HG02840 (cell line): Measurements from ENCODE around the gene TAGAP.
"Not testable (repeated sequence)": the region's sequence is repeated elsewhere in the genome, so short reads cannot be mapped to it uniquely, and the experiment has no call there.

ENCODE experiments used
- ATAC-seq: cut with Tn5 transposase; IDR thresholded peaks from one replicate; pipeline ENCODE4 v1.9.1; 2021; ENCODE audit warnings: mild to moderate bottlenecking, moderate library complexity, moderate number of reproducible peaks; ENCODE audit not compliant: unreplicated experiment, low FRiP score

TAGAP gene

DNA sequence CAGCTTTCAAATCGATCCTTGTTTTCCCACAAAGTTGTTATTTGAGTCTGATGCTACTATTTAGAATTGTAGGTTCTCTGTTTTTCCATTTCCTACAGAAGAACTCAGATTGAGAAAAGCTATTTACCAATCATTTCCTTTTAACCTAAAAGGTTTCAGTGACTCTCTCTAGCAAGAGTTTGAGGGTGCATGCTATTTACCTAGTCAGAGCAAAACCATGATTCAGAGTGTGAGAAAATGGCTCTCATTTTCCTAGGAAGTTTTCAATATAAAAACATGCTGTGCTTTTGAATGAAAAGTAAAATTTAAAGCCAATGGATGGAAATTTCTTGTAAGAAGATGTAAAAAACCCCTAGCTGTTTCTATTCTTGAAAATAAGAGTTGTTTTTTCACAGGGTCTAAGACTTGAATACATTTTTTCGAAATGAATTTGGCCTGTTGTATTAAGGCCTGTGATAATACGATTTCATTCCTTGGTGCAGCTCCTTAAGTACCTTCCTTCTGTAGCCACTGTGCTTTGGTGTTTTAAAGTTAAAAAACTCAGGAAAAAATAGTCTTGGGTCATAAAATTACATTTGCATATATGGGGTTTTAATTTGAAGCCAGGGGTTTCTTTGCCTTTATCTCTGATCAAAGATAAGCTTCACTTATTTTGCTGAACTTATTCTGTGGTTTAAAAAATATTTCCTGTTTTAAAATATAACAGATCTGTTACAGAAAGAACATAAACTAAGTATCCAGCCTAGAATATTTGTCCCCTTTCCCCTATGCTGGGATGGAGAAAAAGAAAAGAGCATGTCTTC, 26.8 kb downstream of the TAGAP start:
- no peak for ATAC-seq

DNA sequence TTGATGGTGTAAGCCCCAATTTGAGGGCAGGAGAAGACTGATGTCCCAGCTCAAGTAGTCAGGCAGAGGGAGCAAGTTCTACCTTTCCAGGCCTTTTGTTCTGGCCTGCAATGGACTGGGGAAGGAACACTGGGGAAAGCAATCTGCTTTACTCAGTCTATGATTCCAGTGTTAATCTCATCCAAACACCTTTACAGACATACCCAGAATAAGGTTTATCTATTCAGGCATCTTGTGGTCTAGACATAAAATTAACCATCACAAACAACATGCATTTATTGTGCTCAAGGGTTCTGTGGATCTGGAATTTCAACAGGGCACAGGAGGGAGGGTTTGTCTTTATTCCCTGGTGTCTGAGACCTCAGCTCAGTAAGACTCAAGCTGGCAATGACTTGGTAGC, 30.4 kb downstream of the TAGAP start:
- ATAC-seq = no peak

DNA sequence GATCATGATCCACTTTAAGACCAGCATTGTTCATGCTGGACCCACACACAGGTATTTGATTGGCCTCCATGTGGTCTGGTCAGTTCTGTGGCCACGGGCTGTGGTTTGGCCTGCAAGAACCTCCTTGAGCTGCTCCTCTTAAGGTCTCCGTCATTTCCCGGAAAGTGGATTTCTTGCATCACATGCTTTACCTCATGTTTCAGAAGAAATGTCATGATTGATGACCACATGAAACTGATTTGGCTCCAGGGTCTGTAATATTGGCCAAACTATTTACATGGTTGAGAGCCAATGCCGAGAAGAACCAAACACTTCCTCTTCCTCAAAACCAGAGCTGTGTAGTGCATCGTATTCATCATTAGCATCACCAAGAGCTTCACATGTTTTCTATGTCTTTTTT, 31.6 kb downstream of the TAGAP start:
- no peak for ATAC-seq

DNA sequence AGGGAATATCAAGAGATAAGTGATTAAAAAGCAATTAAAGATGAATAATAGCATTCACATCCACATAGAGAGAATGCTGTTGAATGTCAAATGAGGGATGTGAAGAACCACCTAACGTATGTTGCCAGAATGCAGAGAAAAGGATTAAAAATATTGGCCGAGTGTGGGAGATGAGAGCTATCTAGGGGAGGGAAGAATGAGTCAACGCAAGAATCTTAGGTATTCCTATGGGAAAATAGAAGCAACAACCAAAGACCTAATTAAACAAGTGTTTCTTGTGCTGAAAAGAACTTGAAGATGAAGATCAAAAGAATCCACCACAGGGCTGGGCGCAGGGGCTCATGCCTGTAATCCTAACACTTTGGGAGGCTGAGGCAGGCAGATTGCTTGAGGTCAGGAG, 32.6 kb downstream of the TAGAP start:
- no peak for ATAC-seq

DNA sequence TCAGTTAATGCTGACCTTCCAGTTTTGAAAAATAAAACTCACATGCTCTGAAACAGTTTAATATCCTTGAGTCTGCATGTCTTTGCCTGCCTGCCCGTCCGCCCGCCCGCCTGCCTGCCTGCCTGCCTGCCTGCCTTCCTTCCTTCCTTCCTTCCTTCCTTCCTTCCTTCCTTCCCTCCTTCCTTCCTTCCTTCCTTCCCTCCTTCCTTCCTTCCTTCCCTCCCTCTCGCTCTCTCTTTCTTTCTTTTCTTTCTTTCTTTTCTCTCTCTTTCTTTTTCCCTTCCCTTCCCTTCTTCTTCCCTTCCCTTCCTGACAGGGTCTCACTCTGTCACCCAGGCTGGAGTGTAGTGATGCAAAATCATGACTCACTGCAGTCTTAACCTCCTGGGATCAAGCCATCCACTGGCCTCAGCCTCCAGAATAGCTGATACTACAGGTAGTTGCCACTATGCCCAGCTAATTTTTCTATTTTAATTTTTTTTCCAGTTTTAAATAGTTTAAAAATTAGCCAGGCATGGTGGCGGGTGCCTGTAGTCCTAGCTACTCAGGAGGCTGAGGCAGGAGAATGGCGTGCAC, 34.7 kb downstream of the TAGAP start:
- ATAC-seq = not testable (repeated sequence)

DNA sequence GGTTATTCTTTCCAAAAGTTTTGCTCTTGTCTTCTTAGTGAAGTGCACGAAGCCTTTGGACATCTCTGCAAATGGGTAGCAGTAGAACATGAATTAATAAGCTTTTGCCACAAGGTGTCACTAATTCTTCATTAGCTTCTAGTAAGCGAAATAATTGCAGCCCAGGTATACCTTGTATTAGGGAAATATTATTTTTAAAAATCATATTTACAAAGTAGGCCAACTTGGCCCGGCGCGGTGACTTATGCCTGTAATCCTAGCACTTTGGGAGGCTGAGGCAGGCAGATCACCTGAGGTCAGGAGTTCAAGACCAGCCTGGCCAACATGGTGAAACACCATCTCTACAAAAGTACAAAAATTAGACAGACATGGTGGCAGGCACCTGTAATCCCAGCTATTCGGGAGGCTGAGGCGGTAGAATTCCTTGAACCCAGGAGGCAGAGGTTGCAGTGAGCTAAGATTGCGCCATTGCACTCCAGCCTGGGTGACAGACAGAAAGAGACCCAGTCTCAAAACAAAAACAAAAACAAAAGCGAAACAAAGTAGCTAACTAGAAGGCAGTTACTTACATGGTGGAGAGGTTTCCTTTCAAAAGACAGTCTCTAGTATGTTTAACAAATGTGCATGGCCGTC, 36.0 kb downstream of the TAGAP start:
- ATAC-seq = no peak

DNA sequence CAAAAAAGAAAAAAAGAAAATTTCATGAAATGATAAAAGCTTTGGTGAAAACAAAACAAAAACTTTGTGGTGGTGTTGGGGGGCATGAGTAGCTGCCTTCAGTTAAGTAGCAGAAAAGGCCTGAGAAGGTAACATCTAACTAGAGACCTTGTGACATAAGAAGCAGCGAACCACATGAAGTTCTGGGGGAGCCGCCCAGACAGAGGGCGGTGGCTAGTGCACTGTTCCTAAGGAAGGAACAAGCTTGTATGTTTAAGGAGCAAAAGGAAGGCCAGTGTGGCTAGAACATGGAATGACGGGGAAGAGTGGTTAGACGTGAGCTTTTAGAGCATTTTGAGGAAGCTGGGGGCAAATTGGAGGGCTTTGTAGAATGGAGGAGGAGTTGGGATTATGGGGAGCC, 37.3 kb downstream of the TAGAP start:
- ATAC-seq = no peak

DNA sequence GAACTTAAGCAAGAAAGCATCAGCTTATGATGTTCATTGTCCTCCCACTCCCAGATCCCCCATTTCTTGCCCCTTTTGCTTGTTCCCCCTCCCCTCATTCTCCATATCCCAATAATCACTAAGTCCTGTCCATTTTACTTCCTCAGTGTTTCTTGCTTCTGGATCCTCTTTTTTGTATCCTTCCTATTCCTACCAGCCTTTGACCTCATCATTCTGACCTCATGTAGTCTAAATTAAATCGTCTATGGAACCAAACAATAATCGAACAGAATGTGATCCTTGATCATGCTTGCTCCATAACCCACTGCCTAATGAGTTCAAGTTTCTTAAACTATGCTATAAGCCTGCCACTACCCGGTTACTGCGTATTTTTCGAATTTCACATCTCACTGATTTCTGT, 39.4 kb downstream of the TAGAP start:
- ATAC-seq = no peak

DNA sequence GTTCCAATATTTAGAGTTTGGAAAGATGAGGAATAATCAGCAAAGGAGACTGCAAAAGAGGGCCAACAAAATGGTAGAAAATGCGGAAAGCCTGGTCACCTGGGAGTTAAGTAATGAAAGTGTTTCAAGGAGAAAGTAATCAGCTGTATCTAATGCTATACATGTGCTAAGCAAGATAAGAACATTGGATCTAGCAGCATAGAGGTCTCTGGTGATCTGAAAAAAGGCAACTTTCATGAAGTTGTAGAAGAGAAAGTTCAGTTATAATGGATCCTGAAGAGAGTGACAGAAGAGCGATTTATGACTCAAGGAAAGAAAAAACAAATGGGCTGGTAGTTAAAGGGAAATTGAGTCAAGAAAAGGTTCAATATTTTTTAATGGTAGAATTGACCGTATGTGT, 40.2 kb downstream of the TAGAP start:
- ATAC-seq = no peak

DNA sequence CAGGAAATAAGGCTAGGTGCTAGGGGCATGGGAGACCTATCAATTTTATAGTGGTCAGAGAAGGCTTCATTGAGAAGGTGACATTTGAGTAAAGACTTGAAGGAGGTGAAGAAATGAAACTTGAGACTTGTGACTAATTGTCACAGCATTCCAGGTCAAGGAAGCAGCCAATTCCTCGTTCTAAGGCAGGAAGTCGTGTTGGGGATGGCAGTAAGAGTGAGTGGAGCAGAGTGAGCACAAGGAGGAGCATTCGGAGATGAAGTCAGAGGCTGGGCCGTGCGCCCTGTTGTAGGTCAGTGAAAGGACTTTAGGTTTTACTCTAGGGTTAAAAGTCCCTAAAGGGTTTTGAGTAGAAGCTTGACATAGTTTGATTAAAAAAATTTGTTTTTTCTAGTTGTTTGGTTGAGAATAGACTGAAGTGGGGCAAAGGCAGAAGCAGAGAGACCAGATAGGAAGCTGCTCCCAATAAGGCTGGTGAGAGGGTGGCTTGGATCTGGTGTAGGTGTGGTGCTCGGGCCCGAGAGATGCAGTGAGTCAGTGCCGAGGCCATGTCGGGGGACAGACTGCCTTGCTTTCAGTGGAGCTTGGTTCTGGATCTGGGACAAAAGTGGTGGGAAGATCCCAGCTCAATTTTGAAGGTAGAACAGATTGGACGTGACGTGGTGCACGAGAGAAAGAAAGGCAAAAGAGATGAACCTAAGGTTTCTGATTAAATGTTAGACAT, 42.2 kb downstream of the TAGAP start:
- ATAC-seq = no peak

DNA sequence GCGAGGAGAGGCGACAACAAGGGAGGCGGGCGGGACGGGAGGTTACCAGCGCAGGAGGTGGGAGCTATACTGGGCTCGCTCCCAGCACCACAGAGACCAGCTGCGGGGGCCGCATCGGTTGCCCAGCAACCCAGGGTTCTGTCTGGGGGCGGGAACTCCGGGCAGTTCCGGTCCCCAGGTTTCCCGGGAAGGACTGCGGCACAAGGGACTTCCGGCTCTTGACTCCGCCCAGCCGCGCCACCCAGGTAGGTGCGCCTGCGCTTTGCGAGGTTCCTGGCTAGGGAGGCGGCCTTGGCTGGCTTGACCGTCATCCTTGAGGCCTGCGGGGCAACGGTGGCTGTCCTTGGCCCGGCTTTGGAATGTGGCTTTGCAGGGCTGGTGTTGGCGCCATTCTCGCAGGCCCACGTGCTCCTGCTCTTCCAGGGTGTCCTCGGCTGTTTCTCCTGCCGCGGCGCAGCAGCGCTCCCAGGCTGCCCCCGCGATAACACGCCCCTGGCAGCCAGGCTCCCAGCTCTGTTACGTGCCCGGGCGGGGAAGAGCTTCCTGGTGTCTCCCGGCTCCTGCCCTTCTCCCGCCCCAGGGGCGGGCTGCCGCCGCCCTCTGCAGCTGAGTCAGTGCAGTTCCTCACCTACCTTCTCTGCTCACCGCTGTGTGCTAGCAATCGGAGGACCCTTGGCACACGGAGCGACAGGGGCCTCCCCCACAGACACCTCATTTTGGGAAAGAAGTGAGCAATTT, 45.0 kb downstream of the TAGAP start, which contains the start of gene RSPH3:
Gene RSPH3 (minus strand): TSS at position 537 of the 738 bp plus-strand sequence. CDS start 652 bp downstream, outside the sequence.
- ATAC-seq = peak; percentile 96

DNA sequence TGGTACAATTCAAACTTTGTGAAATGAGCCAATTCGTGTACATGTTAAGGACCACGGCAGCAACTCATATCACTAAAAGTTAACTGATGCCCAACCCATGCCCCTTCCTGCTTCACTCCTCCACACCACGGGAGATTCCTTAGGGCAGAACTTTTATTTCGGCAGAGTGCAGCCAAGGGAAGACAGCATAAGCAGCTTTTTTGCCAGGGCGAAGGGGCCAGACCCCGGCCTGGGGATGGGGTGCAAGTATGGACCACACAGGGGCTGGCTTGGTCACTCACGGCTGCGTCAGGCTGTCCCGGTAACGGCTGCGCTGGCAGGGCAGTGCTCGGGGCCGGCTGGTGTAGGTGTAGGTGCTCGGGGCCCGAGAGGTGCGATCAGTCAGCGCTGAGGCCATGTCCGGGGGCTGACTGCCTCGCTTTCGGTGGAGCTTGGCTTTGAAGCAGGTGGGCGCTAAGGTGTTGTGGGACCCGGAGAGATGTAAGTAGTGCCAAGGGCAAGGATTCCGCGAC, 45.6 kb downstream of the TAGAP start:
- ATAC-seq = peak; percentile 19

DNA sequence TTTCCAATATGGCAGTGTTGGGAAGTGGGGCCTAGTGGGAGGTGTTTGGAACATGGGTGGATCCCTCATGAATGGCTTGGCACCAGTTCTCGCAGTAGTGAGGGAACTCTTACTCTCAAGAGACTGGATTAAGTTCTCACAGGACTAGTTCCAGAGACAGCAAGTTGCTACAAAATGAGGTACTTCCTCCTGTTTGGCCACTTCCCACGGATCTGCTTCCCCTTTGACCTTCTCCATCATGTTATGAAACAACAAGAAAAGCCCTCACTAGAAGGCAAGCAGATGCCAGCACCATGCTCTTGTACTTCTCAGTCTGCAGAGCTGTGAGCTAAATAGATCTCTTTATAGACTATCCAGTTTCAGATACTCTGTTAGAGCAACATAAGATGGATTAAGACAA, 47.9 kb downstream of the TAGAP start:
- ATAC-seq = no peak

DNA sequence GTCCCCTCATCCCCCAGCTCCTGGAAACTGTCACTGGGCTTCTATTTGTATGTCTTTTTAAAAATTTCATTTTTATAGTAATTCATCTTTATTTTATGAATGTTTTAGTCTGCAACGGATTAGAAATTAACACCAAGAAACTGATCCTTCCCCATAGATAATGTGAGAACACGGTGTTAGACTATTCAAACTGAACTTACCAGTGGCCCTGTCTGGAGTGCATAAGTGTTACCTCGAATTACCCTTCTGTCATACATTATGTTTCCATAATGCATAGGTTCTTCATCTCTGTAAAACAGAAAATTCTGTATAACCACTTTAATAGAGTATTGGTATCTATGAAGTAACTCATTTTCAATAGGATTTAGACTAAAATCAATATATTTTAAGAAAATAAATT, 51.2 kb downstream of the TAGAP start:
- ATAC-seq = no peak

DNA sequence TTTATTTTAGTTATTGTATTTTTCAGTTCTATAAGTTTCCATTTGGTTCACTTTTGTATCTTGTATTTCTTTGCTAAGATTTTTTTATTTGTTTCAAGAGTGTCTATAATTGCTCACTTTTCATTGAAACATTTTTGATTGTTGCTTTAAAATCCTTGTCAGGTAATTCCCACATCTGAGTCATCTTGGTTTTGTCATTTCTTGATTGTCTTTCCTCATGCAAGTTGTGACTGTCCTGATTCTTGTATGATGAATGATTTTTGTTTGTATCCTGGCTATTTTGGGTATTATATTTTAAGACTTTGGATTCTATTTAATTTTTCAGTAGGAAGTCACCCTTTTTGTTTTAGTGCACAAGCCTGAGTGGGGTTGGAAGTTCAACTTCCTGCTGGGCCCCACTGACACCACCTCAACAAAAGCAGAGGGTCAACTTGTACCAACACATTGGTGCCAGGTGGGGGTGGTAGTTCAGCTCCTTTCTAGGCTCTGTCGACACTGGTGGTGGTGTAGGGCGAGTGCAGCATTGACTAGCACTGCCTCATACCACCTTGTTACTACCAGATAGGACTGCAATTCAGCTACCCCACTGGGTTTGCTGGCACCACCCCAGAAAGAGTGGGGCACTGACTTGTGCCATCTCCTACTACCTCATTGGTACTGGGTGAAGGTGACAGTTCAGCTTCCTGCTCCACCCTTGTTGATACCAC, 53.6 kb downstream of the TAGAP start:
- no peak for ATAC-seq

DNA sequence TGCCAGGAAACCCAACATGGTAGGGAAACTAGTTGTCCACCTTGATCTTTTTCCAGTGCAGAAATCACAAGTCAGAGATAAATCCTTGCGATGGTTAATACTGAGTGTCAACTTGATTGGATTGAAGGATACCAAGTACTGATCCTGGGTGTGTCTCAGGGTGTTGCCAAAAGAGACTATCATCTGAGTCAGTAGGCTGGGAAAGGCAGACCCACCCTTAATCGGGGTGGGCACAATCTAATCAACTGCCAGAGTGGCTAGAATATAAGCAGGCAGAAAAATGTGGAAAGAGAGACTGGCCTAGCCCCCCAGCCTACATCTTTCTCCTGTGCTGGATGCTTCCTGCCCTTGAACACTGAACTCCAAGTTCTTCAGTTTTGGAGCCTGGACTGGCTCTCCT, 55.1 kb downstream of the TAGAP start:
- ATAC-seq = not testable (repeated sequence)

DNA sequence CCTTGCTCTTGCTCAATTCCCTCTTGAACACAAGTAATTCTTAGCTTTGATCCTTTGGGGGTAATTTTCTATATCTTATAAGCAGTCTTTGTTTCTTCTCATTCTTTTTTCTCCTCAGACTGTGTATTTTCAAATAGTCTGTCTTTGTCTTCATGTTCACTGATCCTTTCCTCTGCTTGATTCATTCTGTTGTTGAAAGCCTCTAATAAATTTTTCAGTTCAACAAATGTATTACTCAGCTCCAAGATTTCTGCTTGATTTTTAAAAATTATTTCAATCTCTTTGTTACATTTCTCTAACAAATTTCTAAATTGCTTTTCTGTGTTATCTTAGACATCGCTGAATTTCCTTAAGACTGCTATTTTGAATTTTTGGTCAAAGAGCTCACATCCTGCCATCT, 56.3 kb downstream of the TAGAP start:
- ATAC-seq = no peak

DNA sequence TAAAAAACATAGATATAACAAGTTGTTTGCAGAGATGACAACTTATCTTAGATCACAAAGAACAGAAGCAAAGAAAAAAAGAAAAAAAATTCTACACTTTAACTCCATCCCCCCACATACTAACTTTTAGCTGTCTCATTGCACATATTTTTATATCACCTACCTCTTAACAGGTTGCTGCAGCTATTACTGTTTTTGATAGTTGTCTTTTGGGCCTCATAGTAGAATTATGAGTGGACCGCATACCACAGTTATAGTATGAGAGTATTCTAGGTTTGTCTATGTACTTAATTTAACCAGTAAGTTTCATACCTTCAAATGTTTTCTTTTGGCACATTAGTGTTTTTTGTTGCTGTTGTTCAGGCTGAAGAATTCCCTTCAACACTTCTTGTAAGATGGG, 57.1 kb downstream of the TAGAP start:
- ATAC-seq = no peak
